ENCODE results near the gene PAQR7.

PAQR7 gene

DNA sequence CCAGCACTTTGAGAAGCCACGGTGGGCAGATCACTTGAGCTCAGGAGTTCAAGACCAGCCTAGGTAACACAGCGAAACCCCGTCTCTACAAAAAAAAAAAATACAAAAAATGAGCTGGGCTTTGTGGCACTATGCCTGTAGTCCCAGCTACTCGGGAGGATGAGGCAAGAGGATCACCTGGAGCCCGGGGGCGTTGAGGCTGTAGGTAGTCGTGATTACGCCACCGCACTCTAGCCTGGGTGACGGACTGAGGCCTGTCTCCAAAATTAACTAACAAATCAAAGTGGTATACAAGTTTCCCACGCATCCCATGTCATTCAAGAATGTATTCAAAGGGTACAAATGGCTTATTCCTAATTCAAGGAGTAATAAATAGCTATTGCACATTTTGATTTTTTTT is 18.7 kb downstream of the PAQR7 start:
- Histone ChIP-seq H2AFZ (ENCODE audit: low read length) (no peak overlapping the region), H3K9ac (ENCODE audit: low read length) (no peak overlapping the region), H3K36me3 (ENCODE audit: insufficient read depth, low read length) (no peaks in the 10 kb centered on the region; the same call in 1 of the 2 replicates), H3K4me1 (ENCODE audit: insufficient read depth, low read length, severe bottlenecking) (peaks cover 13% of the 10 kb centered on the region), H3K79me2 (ENCODE audit: insufficient read depth, low read length) (peaks cover 16% of the 10 kb centered on the region), H4K20me1 (ENCODE audit: insufficient read depth, low read length) (no peaks in the 10 kb centered on the region), H3F3A (ENCODE audit: insufficient read depth, low read length) (no peaks in the 10 kb centered on the region), H3K27me3 (ENCODE audit: insufficient read depth, low read length) (no peaks in the 10 kb centered on the region), H3K4me2 (ENCODE audit: low read length) (no peak overlapping the region), H3K27ac (ENCODE audit: low read depth, low read length, poor library complexity, severe bottlenecking) (no peak overlapping the region), H3K4me3 (ENCODE audit: low read depth, low read length, poor library complexity, severe bottlenecking) (no peak overlapping the region), H3K9me3 (ENCODE audit: low read length) (no peaks in the 10 kb centered on the region), H3K9me2 (ENCODE audit: low read depth, low read length) (no peaks in the 10 kb centered on the region)
- TF ChIP-seq CTCF (IDR thresholded peaks at IDR 0.05; ENCODE audit: low read length) (no peak), EZH2 (IDR thresholded peaks at IDR 0.05; ENCODE audit: borderline replicate concordance, low read length) (no peak)

DNA sequence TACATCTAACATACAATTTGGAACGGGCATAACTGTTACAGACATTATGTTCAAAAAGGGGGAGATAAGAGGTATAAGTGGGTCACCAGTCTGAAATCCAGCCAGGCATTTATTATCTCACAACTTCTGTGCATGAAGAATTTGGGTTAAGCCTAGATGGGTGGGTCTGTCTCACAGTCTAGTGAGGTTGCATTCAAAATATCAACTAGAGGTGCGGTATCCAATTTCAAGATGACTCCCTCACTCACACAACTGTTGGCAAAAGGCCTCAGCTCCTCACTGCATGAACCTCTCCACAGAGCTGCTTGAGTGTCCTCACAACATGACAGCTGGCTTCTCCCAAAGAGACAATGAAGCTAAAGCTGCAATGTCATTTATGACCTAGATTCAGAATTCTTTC is 21.0 kb downstream of the PAQR7 start:
- H3K4me2 ChIP-seq (ENCODE audit: low read length): no peak overlapping the region
- no peak overlapping the region for H2AFZ ChIP-seq (ENCODE audit: low read length)
- no peak overlapping the region for H3K27ac ChIP-seq (ENCODE audit: low read depth, low read length, poor library complexity, severe bottlenecking)
- H3K4me3 ChIP-seq (ENCODE audit: low read depth, low read length, poor library complexity, severe bottlenecking): no peak overlapping the region
- H4K20me1 ChIP-seq (ENCODE audit: insufficient read depth, low read length): no peaks in the 10 kb centered on the region
- peaks cover 8% of the 10 kb centered on the region for H3K4me1 ChIP-seq (ENCODE audit: insufficient read depth, low read length, severe bottlenecking)
- H3F3A ChIP-seq (ENCODE audit: insufficient read depth, low read length): no peaks in the 10 kb centered on the region
- H3K79me2 ChIP-seq (ENCODE audit: insufficient read depth, low read length): peaks cover 20% of the 10 kb centered on the region
- H3K9ac ChIP-seq (ENCODE audit: low read length): no peak overlapping the region
- H3K9me3 ChIP-seq (ENCODE audit: low read length): no peaks in the 10 kb centered on the region
- H3K27me3 ChIP-seq (ENCODE audit: insufficient read depth, low read length): no peaks in the 10 kb centered on the region
- H3K36me3 ChIP-seq (ENCODE audit: insufficient read depth, low read length): no peaks in the 10 kb centered on the region; the same call in 1 of the 2 replicates
- no peaks in the 10 kb centered on the region for H3K9me2 ChIP-seq (ENCODE audit: low read depth, low read length)
- TF ChIP-seq CTCF (IDR thresholded peaks at IDR 0.05; ENCODE audit: low read length): no peak
- no peak for TF ChIP-seq EZH2 (IDR thresholded peaks at IDR 0.05; ENCODE audit: borderline replicate concordance, low read length)

- Histone ChIP-seq H3K9me3 (ENCODE audit: low read length) (no peaks in the 10 kb centered on the region), H3K79me2 (ENCODE audit: insufficient read depth, low read length) (0 out of 2 replicates have a peak, but pooled peaks cover 4% of the 10 kb centered on the region), H3K9ac (ENCODE audit: low read length) (no peak overlapping the region), H3K36me3 (ENCODE audit: insufficient read depth, low read length) (no peaks in the 10 kb centered on the region; the same call in 1 of the 2 replicates), H3K9me2 (ENCODE audit: low read depth, low read length) (no peaks in the 10 kb centered on the region), H3K4me3 (ENCODE audit: low read depth, low read length, poor library complexity, severe bottlenecking) (no peak overlapping the region), H3K4me1 (ENCODE audit: insufficient read depth, low read length, severe bottlenecking) (peaks cover 21% of the 10 kb centered on the region), H4K20me1 (ENCODE audit: insufficient read depth, low read length) (no peaks in the 10 kb centered on the region), H3F3A (ENCODE audit: insufficient read depth, low read length) (no peaks in the 10 kb centered on the region), H2AFZ (ENCODE audit: low read length) (no peak overlapping the region), H3K4me2 (ENCODE audit: low read length) (no peak overlapping the region), H3K27ac (ENCODE audit: low read depth, low read length, poor library complexity, severe bottlenecking) (no peak overlapping the region), H3K27me3 (ENCODE audit: insufficient read depth, low read length) (no peaks in the 10 kb centered on the region)
- TF ChIP-seq CTCF (IDR thresholded peaks at IDR 0.05; ENCODE audit: low read length) (no peak), EZH2 (IDR thresholded peaks at IDR 0.05; ENCODE audit: borderline replicate concordance, low read length) (no peak)
Measured at GRCh38 chr1:25848531-25848930, 27.0 kb downstream of the PAQR7 start.

Measured in OCI-LY1 (cell line).